Measurements from ENCODE around the gene ZFYVE16. TPM values are rescaled to one million over a fixed set of nuclear protein-coding genes. Genes with fewer than 3 reads are reported as not detected.
"Not testable (repeated sequence)": the region's sequence is repeated elsewhere in the genome, so short reads cannot be mapped to it uniquely, and the experiment has no call there.

ZFYVE16 gene
- total RNA-seq, 2 experiments from 2014 or later = 11.2 to 11.8 TPM

DNA sequence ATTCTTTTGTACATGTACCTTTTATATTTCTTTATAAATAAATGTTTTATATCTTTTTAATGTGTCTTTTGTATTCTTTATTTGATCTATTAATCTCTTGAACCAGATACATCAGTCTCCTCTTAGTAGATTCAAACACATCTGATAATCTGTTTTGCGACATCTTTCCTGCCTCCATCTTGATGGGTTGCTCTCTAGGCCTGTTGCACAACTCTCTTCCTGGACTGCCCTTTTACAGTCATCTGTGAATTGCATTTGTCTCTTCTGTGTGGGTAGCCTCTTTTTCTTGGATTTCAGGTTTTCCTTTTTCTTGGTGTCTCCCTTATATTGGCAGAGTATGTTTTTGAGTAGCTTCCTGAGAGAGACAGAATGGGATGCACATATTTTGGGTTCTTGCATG lies 6.2 kb downstream of the ZFYVE16 start:
- Mint-ChIP-seq H3K9me3 (ENCODE audit: low read depth) (no peaks in the 10 kb centered on the region), H3K4me3 (no peak overlapping the region), H3K4me1 (peaks cover 6% of the 10 kb centered on the region), H3K27ac (no peak overlapping the region), H3K36me3 (ENCODE audit: low read depth) (peaks cover 6% of the 10 kb centered on the region), H3K27me3 (no peaks in the 10 kb centered on the region)
- POLR2A ChIA-PET = no interaction called here
- no peak for ATAC-seq
- no peak for DNase-seq
- CTCF ChIA-PET = no interaction called here
- intact Hi-C loops (cut with DNase I, micrococcal nuclease) = no loop called here

DNA sequence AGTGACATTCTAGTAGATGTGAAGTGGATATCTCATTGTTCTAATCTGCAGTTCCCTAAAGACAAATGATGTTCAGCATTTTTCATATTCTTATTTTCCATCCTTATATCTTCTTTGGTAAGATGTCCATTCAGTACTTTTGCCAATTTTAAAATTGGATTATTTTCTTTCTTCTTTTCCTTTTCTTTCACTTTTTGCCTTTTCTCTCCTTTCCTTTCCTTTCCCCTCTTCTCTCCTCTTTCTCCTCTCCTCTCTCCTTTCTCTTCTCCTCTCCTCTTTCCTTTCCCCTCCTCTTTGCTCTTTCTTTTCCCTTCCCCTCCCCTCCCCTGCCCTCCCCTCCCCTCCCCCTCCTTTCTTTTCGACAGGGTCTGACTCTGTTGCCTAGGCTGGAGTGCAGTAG lies 10.1 kb downstream of the ZFYVE16 start:
- Mint-ChIP-seq H3K36me3 (ENCODE audit: low read depth) (peaks cover 12% of the 10 kb centered on the region), H3K27ac (no peak overlapping the region), H3K4me1 (no peaks in the 10 kb centered on the region), H3K9me3 (ENCODE audit: low read depth) (peaks cover 8% of the 10 kb centered on the region), H3K27me3 (no peaks in the 10 kb centered on the region), H3K4me3 (no peak overlapping the region)
- POLR2A ChIA-PET = no interaction called here
- ATAC-seq (no peak), DNase-seq (no peak)
- CTCF ChIA-PET = no interaction called here
- intact Hi-C loops (cut with DNase I, micrococcal nuclease) = no loop called here

DNA sequence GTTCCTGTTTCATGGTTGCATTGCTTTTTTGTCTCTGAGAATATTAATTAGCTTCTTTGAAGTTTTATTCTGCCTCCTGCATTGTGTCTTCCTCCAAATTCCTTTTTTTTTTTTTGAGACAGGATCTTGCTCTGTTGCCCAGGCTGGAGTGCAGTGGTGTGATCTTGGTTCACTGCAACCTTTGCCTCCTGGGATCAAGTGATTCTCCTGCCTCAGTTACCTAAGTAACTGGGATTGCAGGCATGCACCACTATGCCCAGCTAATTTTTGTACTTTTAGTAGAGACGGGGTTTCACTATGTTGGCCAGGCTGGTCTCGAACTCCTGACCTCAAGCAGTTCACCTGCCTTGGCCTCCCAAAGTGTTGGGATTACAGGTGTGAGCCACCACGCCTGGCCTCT lies 16.5 kb downstream of the ZFYVE16 start:
- ATAC-seq; H3K9me3 Mint-ChIP-seq (ENCODE audit: low read depth); intact Hi-C loops (cut with DNase I, micrococcal nuclease); H3K27ac Mint-ChIP-seq; H3K4me1 Mint-ChIP-seq; H3K4me3 Mint-ChIP-seq; DNase-seq; H3K27me3 Mint-ChIP-seq; CTCF ChIA-PET: not testable (repeated sequence)
- peaks cover 19% of the 10 kb centered on the region for H3K36me3 Mint-ChIP-seq (ENCODE audit: low read depth)
- POLR2A ChIA-PET = interaction anchor here (0.6 kb wide), 1 partner anchor 83 kb away, joined by 3 read pairs; no protein-coding TSS in a partner anchor

DNA sequence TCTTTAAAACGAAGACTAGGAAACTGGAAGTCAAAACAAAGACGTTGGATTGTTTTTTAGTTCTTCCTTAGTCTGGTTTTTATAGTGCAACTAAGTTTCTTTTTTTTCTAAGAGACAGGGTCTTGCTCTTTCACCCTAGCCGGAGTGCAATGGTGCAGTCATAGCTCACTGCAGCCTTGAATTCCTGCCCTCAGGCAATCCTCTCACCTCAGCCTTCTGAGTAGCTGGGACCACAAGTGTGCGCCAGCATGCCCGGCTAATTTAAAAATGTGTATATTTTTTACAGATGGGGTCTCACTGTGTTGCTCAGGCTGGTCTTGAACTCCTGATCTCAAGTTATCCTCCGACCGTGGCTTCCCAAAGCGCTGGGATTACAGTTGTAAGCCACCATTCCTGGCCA lies 27.6 kb downstream of the ZFYVE16 start:
- DNase-seq (no peak), ATAC-seq (no peak)
- Mint-ChIP-seq H3K27ac (no peak overlapping the region), H3K4me3 (no peak overlapping the region), H3K36me3 (ENCODE audit: low read depth) (peaks cover 23% of the 10 kb centered on the region), H3K4me1 (no peaks in the 10 kb centered on the region), H3K27me3 (no peaks in the 10 kb centered on the region), H3K9me3 (ENCODE audit: low read depth) (no peaks in the 10 kb centered on the region)
- POLR2A ChIA-PET = no interaction called here
- CTCF ChIA-PET = no interaction called here
- intact Hi-C loops (cut with DNase I, micrococcal nuclease) = no loop called here

DNA sequence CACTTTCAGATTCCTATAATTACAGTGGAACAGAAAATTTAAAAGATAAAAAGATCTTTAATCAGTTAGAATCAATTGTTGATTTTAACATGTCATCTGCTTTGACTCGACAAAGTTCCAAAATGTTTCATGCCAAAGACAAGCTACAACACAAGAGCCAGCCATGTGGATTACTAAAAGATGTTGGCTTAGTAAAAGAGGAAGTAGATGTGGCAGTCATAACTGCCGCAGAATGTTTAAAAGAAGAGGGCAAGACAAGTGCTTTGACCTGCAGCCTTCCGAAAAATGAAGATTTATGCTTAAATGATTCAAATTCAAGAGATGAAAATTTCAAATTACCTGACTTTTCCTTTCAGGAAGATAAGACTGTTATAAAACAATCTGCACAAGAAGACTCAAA lies 29.5 kb downstream of the ZFYVE16 start:
- peaks cover 32% of the 10 kb centered on the region for H3K36me3 Mint-ChIP-seq (ENCODE audit: low read depth)
- H3K27me3 Mint-ChIP-seq = no peaks in the 10 kb centered on the region
- DNase-seq = no peak
- no peaks in the 10 kb centered on the region for H3K4me1 Mint-ChIP-seq
- ChIA-PET POLR2A (no interaction called here), CTCF (interaction anchor here (0.8 to 1.3 kb wide), 2 partner anchors 96 to 345 kb away, joined by 3 read pairs; no protein-coding TSS in a partner anchor)
- no peaks in the 10 kb centered on the region for H3K9me3 Mint-ChIP-seq (ENCODE audit: low read depth)
- intact Hi-C loops (cut with DNase I, micrococcal nuclease) = no loop called here
- H3K27ac Mint-ChIP-seq = no peak overlapping the region
- no peak for ATAC-seq
- H3K4me3 Mint-ChIP-seq = no peak overlapping the region

DNA sequence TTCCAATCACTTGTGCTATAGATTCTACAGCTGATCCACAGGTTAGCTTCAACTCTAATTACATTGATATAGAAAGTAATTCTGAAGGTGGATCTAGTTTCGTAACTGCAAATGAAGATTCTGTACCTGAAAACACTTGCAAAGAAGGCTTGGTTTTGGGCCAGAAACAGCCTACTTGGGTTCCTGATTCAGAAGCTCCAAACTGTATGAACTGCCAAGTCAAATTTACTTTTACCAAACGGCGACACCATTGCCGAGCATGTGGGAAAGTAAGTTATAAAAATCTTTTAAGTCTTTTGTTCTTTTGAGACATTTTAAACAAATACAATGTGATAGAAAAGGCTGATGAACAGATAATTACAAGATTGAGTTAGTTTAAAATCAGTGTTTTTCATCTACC lies 30.9 kb downstream of the ZFYVE16 start:
- DNase-seq (no peak), ATAC-seq (no peak)
- Mint-ChIP-seq H3K27ac (no peak overlapping the region), H3K27me3 (no peaks in the 10 kb centered on the region), H3K36me3 (ENCODE audit: low read depth) (peaks cover 32% of the 10 kb centered on the region), H3K4me1 (no peaks in the 10 kb centered on the region), H3K4me3 (no peak overlapping the region), H3K9me3 (ENCODE audit: low read depth) (no peaks in the 10 kb centered on the region)
- intact Hi-C loops (cut with DNase I, micrococcal nuclease) = no loop called here
- POLR2A ChIA-PET = no interaction called here
- CTCF ChIA-PET = no interaction called here

DNA sequence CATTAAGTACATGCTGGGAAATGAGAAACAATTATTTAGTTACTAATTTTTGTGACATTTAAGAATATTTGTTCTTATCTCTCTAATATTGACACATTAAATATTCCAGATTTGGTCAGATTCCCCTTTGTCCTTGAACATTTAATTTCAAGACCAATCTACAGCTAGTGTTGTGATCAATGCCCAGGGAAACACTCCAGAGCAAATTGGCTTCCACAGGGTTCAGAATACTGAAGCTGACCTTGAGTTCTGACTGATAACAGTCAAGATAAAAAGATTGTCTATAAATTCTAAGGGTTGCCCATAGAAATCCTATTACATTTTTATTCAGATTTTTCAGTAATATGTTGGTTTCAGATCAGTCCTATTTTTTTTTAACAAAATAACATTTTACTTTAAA lies 31.3 kb downstream of the ZFYVE16 start:
- DNase-seq (no peak), ATAC-seq (no peak)
- ChIA-PET CTCF (no interaction called here), POLR2A (no interaction called here)
- H3K27ac Mint-ChIP-seq = no peak overlapping the region
- H3K9me3 Mint-ChIP-seq (ENCODE audit: low read depth) = no peaks in the 10 kb centered on the region
- H3K36me3 Mint-ChIP-seq (ENCODE audit: low read depth) = peaks cover 32% of the 10 kb centered on the region
- H3K27me3 Mint-ChIP-seq = no peaks in the 10 kb centered on the region
- H3K4me3 Mint-ChIP-seq = no peak overlapping the region
- H3K4me1 Mint-ChIP-seq = no peaks in the 10 kb centered on the region
- intact Hi-C loops (cut with DNase I, micrococcal nuclease) = no loop called here

DNA sequence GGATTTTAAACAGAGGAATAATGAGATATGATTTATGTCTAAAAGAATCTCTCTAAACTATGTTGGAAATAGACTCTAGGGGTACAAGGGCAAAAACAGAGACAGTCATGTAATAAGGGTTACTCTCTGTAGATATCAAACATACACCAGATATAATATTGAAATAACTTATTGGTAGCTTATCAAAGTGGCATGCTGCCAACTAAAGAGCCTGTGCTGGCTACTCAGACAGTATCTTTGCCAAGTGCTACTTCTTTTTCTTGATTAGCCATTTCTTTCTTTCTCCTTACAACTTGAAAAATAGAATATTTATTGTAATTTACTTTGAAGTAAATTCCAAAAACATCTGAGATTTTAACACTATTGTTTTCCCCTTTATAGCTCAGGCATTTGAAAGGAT lies 34.9 kb downstream of the ZFYVE16 start:
- DNase-seq (no peak), ATAC-seq (no peak)
- Mint-ChIP-seq H3K36me3 (ENCODE audit: low read depth) (peaks cover 14% of the 10 kb centered on the region), H3K9me3 (ENCODE audit: low read depth) (no peaks in the 10 kb centered on the region), H3K27me3 (no peaks in the 10 kb centered on the region), H3K4me1 (peaks cover 2% of the 10 kb centered on the region), H3K27ac (no peak overlapping the region), H3K4me3 (no peak overlapping the region)
- ChIA-PET CTCF (interaction anchor here (1.0 kb wide), 1 partner anchor 17 kb away, joined by 3 read pairs; no protein-coding TSS in a partner anchor), POLR2A (no interaction called here)
- intact Hi-C loops (cut with DNase I, micrococcal nuclease) = no loop called here

DNA sequence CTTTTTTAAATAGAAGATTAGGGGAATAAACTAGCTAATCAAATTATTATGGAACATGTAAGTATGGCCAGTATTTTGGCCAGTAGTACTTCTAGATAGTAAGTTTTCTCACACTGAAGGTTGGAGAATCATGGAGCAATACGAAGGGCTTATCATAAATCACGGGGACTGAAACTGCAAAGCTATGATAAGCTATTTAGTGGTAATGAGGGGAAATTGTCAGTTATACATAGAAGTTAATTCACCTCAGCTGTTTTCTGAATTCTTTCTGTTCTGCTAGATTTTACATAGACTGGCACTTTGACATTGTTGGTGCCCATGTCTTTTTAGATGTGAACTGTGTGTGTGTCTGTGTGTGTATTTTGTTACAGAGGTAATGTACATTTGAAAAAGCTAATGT lies 45.5 kb downstream of the ZFYVE16 start:
- DNase-seq (no peak), ATAC-seq (no peak)
- Mint-ChIP-seq H3K27me3 (no peaks in the 10 kb centered on the region), H3K4me3 (no peak overlapping the region), H3K36me3 (ENCODE audit: low read depth) (peaks cover 27% of the 10 kb centered on the region), H3K4me1 (no peaks in the 10 kb centered on the region), H3K9me3 (ENCODE audit: low read depth) (no peaks in the 10 kb centered on the region), H3K27ac (no peak overlapping the region)
- ChIA-PET POLR2A (no interaction called here), CTCF (interaction anchor here (1.2 to 1.4 kb wide), 2 partner anchors 27 to 109 kb away, joined by 3 to 4 read pairs; no protein-coding TSS in a partner anchor)
- intact Hi-C loops (cut with DNase I, micrococcal nuclease) = no loop called here

DNA sequence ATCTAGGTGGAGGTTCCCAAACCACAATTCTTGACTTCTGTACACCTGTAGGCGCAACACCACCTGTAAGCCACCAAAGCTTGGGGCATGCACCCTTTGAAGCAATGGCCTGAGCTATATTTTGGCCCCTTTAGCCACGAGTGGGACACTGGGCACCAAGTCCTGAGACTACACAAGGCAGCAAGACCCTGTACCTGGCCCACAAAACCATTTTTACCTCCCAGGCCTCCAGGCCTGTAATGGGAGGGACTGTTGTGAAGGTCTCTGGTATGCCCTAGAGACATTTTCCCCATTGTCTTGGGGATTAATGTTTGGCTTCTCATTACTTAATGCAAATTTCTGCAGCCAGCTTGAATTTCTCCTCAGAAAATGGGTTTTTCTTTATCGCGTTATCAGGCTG lies 55.4 kb downstream of the ZFYVE16 start:
- peaks cover 21% of the 10 kb centered on the region for H3K9me3 Mint-ChIP-seq (ENCODE audit: low read depth)
- no peaks in the 10 kb centered on the region for H3K27me3 Mint-ChIP-seq
- intact Hi-C loops (cut with DNase I, micrococcal nuclease) = no loop called here
- CTCF ChIA-PET = no interaction called here
- H3K4me1 Mint-ChIP-seq = no peaks in the 10 kb centered on the region
- peaks cover 58% of the 10 kb centered on the region for H3K36me3 Mint-ChIP-seq (ENCODE audit: low read depth)
- POLR2A ChIA-PET = no interaction called here
- H3K27ac Mint-ChIP-seq = no peak overlapping the region
- DNase-seq (no peak), ATAC-seq (no peak)
- H3K4me3 Mint-ChIP-seq = no peak overlapping the region

DNA sequence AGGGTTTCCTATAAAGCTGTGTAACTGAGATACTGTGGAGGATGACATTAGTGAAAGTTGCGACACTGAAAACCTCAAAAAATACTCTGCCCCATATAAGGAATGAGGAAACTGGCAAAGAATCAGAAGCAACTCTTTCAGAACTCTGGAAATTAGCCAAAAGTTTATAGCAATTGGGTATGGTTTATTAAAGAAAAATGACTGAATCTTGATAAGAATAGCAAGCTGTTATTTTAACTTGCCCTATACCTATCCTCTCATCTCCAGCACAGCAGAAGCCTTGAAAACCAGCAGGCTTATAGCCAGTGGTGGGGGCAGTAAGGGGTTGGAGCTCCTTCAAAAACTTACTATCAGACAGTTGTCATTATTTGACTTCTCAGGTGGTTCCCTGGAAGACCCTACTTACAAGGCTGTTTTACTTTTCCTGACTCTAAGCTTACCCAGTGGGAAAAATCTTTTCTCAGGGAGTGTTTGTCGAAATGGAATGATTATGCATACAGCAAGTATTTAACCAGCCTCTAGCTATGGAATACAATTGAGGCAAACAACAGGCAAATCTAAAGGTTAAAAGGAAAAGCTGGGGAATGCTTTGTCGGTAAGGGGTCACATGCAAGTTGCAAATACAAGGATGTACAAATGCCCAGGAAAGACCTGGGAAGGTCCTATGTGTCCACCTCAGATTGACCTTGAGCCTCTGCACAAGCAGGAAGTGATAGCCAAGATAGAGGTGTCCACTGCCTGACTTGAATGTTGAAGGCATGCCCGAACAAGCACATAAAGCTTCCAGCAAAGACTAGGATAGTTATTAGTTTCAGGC lies 59.0 kb downstream of the ZFYVE16 start:
- H3K36me3 Mint-ChIP-seq (ENCODE audit: low read depth) = peaks cover 60% of the 10 kb centered on the region

DNA sequence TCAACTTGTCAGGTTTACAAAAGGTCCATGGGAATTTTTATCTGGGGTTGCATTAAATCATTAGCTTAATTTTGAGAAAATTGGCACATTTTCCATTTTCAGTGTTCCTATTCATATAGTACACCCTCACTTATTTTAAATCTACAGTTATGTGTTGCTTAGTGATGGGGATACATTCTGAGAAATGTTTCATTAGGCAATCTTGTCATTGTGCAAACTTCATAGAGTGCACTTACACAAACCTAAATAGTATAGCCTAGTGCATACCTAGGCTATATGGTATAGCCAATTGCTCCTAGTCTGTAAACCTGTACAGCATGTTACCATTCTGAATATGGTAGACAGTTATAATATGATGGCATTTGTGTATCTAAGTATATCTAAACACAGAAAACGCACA lies 60.3 kb downstream of the ZFYVE16 start:
- CTCF ChIA-PET = interaction anchor here (3.5 kb wide), 1 partner anchor 13 kb away, joined by 14 read pairs; no protein-coding TSS in a partner anchor
- Mint-ChIP-seq H3K27me3 (no peaks in the 10 kb centered on the region), H3K4me3 (no peak overlapping the region), H3K27ac (no peak overlapping the region), H3K9me3 (ENCODE audit: low read depth) (peaks cover 25% of the 10 kb centered on the region), H3K4me1 (no peaks in the 10 kb centered on the region), H3K36me3 (ENCODE audit: low read depth) (peaks cover 49% of the 10 kb centered on the region)
- POLR2A ChIA-PET = no interaction called here
- DNase-seq (no peak), ATAC-seq (no peak)
- intact Hi-C loops (cut with DNase I, micrococcal nuclease) = no loop called here

More for the DNA sequence above, 59.0 kb downstream of the ZFYVE16 start:
- intact Hi-C loops (cut with DNase I, micrococcal nuclease) = no loop called here
- ChIA-PET POLR2A (no interaction called here), CTCF (interaction anchor here (0.6 to 3.5 kb wide), 3 partner anchors 14 to 87 kb away, joined by 3 to 14 read pairs (median 3); no protein-coding TSS in a partner anchor)
- Mint-ChIP-seq H3K4me1 (no peaks in the 10 kb centered on the region), H3K27ac (no peak overlapping the region), H3K4me3 (no peak overlapping the region), H3K27me3 (no peaks in the 10 kb centered on the region), H3K9me3 (ENCODE audit: low read depth) (peaks cover 32% of the 10 kb centered on the region)
- DNase-seq (no peak), ATAC-seq (no peak)
